SK-N-SH treated with all-trans-retinoic acid at 6 μM for 48 hours (cell line): ENCODE results near the gene KRTCAP2.

Source experiments
- ATAC-seq: fragments of 200-7000 bp; cut with Tn5 transposase; 3 replicates; pipeline ENCODE4 v1.9.1; 2020; ENCODE audit warnings: mild to moderate bottlenecking, moderate library complexity
- ARNTL ChIP-seq: fragments of 450-650 bp; formaldehyde crosslinking; IDR thresholded peaks from 2 replicates; pipeline ENCODE4 v1.5.0; 2020; ENCODE audit warnings: low read depth, mild to moderate bottlenecking, moderate library complexity, borderline replicate concordance
- BACH2 ChIP-seq: fragments of 250-450 bp; sonication (Bioruptor Pico); IDR thresholded peaks from 2 replicates; pipeline ENCODE4 v1.9.0; 2021; ENCODE audit warnings: mild to moderate bottlenecking, borderline replicate concordance
- CREB5 ChIP-seq: fragments of 250-450 bp; sonication (Bioruptor Pico); IDR thresholded peaks from 2 replicates; pipeline ENCODE4 v1.5.1; 2020; ENCODE audit warnings: low read depth, mild to moderate bottlenecking, moderate library complexity
- CSDC2 ChIP-seq: fragments of 250-450 bp; sonication (Bioruptor Pico); IDR thresholded peaks from 2 replicates; pipeline ENCODE4 v1.5.0; 2020; ENCODE audit warnings: mild to moderate bottlenecking, moderate library complexity
- CSRNP3 ChIP-seq: fragments of 250-450 bp; sonication (Bioruptor Pico); IDR thresholded peaks from 2 replicates; pipeline ENCODE4 v1.5.1; 2021; ENCODE audit warnings: mild to moderate bottlenecking, moderate library complexity
- ESRRG ChIP-seq: fragments of 250-450 bp; sonication (Bioruptor Pico); IDR thresholded peaks from 2 replicates; pipeline ENCODE4 v1.6.1; 2021; ENCODE audit warnings: mild to moderate bottlenecking
- GLIS3 ChIP-seq: fragments of 250-450 bp; sonication (Bioruptor Pico); IDR thresholded peaks from 2 replicates; pipeline ENCODE4 v1.5.0; 2020; ENCODE audit warnings: mild to moderate bottlenecking, moderate library complexity
- ISL1 ChIP-seq: fragments of 250-450 bp; sonication (Bioruptor Pico); IDR thresholded peaks from 2 replicates; pipeline ENCODE4 v2.1.2; 2022; ENCODE audit warnings: mild to moderate bottlenecking, moderate library complexity
- OSR1 ChIP-seq: fragments of 250-450 bp; sonication (Bioruptor Pico); IDR thresholded peaks from 2 replicates; pipeline ENCODE4 v1.8.0; 2022; ENCODE audit warnings: moderate library complexity, mild to moderate bottlenecking, inconsistent platforms
- PATZ1 ChIP-seq: fragments of 250-450 bp; sonication (Bioruptor Pico); IDR thresholded peaks from 2 replicates; pipeline ENCODE4 v1.8.0; 2020; ENCODE audit warnings: mild to moderate bottlenecking, moderate library complexity, borderline replicate concordance
- POU6F1 ChIP-seq: fragments of 250-450 bp; sonication (Bioruptor Pico); IDR thresholded peaks from 2 replicates; pipeline ENCODE4 v1.8.0; 2021; ENCODE audit warnings: low read depth, mild to moderate bottlenecking, moderate library complexity, borderline replicate concordance
- PPARA ChIP-seq: fragments of 250-450 bp; sonication (Bioruptor Pico); IDR thresholded peaks from 2 replicates; pipeline ENCODE4 v1.5.0; 2020; ENCODE audit warnings: mild to moderate bottlenecking, borderline replicate concordance
- RARB ChIP-seq: fragments of 250-450 bp; sonication (Bioruptor Pico); IDR thresholded peaks from 2 replicates; pipeline ENCODE4 v1.8.0; 2021; ENCODE audit warnings: mild to moderate bottlenecking, moderate library complexity
- SNAI2 ChIP-seq: fragments of 250-450 bp; sonication (Bioruptor Pico); IDR thresholded peaks from 2 replicates; pipeline ENCODE4 v1.5.0; 2020; ENCODE audit warnings: mild to moderate bottlenecking, moderate library complexity
- TCF4 ChIP-seq: fragments of 250-450 bp; sonication (Bioruptor Pico); IDR thresholded peaks from 2 replicates; pipeline ENCODE4 v1.8.0; 2021; ENCODE audit warnings: mild to moderate bottlenecking, moderate library complexity, borderline replicate concordance
- TOX ChIP-seq: fragments of 250-450 bp; sonication (Bioruptor Pico); IDR thresholded peaks from 2 replicates; pipeline ENCODE4 v1.8.0; 2021; ENCODE audit warnings: mild to moderate bottlenecking, moderate library complexity, borderline replicate concordance
- ZC3H10 ChIP-seq: fragments of 250-450 bp; sonication (Bioruptor Pico); IDR thresholded peaks from 2 replicates; pipeline ENCODE4 v1.5.1; 2021; ENCODE audit warnings: mild to moderate bottlenecking, moderate library complexity
- ZFP3 ChIP-seq: fragments of 250-450 bp; sonication (Bioruptor Pico); IDR thresholded peaks from 2 replicates; pipeline ENCODE4 v1.5.0; 2020; ENCODE audit warnings: mild to moderate bottlenecking, moderate library complexity
- ZFP30 ChIP-seq: fragments of 450-650 bp; formaldehyde crosslinking; IDR thresholded peaks from 2 replicates; pipeline ENCODE4 v1.5.0; 2022; ENCODE audit warnings: mild to moderate bottlenecking, moderate library complexity
- ZNF565 ChIP-seq: fragments of 450-650 bp; formaldehyde crosslinking; conservative IDR thresholded peaks from 2 replicates; pipeline ENCODE4 v1.5.0; 2020; ENCODE audit warnings: low read depth, mild to moderate bottlenecking, moderate library complexity
- ZNF70 ChIP-seq: fragments of 450-650 bp; formaldehyde crosslinking; IDR thresholded peaks from 2 replicates; pipeline ENCODE4 v1.5.0; 2020; ENCODE audit warnings: mild to moderate bottlenecking, moderate library complexity
- ZNF8 ChIP-seq: fragments of 450-650 bp; formaldehyde crosslinking; IDR thresholded peaks from 2 replicates; pipeline ENCODE4 v1.5.0; 2020; ENCODE audit warnings: mild to moderate bottlenecking, moderate library complexity

The KRTCAP2 gene

GRCh38 chr1:155196893-155197638 is 24.0 kb upstream of the KRTCAP2 start:
- no peak for ATAC-seq
- TF ChIP-seq BACH2 (CRISPR knock-in tag), result no peak
- TF ChIP-seq ISL1 (CRISPR knock-in tag), result no peak
- no peak for TF ChIP-seq ZNF8
- no peak for TF ChIP-seq PATZ1 (CRISPR knock-in tag)
- TF ChIP-seq GLIS3 (CRISPR knock-in tag), result no peak
- no peak for TF ChIP-seq PPARA (CRISPR knock-in tag)
- TF ChIP-seq CSRNP3, result no peak
- no peak for TF ChIP-seq POU6F1 (CRISPR knock-in tag)
- TF ChIP-seq OSR1 (CRISPR knock-in tag), result no peak
- no peak for TF ChIP-seq SNAI2 (CRISPR knock-in tag)
- no peak for TF ChIP-seq TOX (CRISPR knock-in tag)
- TF ChIP-seq ZFP3 (CRISPR knock-in tag), result no peak
- TF ChIP-seq ZNF565 (CRISPR knock-in tag), result no peak
- no peak for TF ChIP-seq TCF4 (CRISPR knock-in tag)

- no peak for ATAC-seq
- no peak for TF ChIP-seq ZNF565 (CRISPR knock-in tag)
- TF ChIP-seq ARNTL, result no peak
- no peak for TF ChIP-seq ZFP30 (CRISPR knock-in tag)
- TF ChIP-seq OSR1 (CRISPR knock-in tag), result no peak
- no peak for TF ChIP-seq GLIS3 (CRISPR knock-in tag)
- TF ChIP-seq ESRRG (CRISPR knock-in tag), result no peak
- no peak for TF ChIP-seq ZFP3 (CRISPR knock-in tag)
- TF ChIP-seq, all 23 proteins: peak for 0
Measured at GRCh38 chr1:155196103-155196892, 23.2 kb upstream of the KRTCAP2 start.

GRCh38 chr1:155195201-155196102 is 22.3 kb upstream of the KRTCAP2 start:
- ATAC-seq, result peak; percentile 1
- TF ChIP-seq ISL1 (CRISPR knock-in tag) (no peak), ZC3H10 (CRISPR knock-in tag) (no peak), CSRNP3 (no peak), CREB5 (CRISPR knock-in tag) (no peak), ZFP3 (CRISPR knock-in tag) (no peak), PPARA (CRISPR knock-in tag) (no peak), CSDC2 (CRISPR knock-in tag) (no peak), ZNF565 (CRISPR knock-in tag) (no peak), POU6F1 (CRISPR knock-in tag) (no peak), OSR1 (CRISPR knock-in tag) (no peak), TCF4 (CRISPR knock-in tag) (no peak), RARB (CRISPR knock-in tag) (no peak), GLIS3 (CRISPR knock-in tag) (no peak), ZNF8 (no peak), ZFP30 (CRISPR knock-in tag) (no peak), PATZ1 (CRISPR knock-in tag) (no peak), ZNF70 (CRISPR knock-in tag) (no peak), TOX (CRISPR knock-in tag) (no peak)
